ENCODE results near the gene ADD1.
A peak's percentile ranks its signal among the peaks of the same experiment; 100 is the strongest.

The ADD1 gene

DNA sequence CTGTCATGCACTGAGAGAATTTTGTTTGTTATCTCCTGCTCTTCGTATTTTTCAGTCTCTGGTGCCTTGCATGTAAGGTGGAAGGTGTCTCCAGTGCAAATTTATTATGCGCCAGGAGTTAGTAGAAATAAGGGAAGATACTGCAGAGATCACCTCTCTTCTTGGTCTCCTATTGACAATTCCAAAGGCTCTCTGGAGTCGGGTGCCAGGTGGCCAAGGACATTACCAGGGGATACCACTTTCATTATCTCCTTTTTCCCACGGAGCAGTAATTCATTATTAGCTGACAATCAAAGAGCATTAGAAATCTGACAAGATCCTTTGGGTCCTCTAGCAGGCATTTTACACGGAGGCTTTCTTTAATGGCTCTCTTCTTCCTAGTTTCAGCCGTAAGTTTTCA lies 26.0 kb downstream of the ADD1 start:
- H3K4me1 ChIP-seq (ENCODE audit: insufficient read depth, low read length) = peaks cover 42% of the 10 kb centered on the region
- H3K4me3 ChIP-seq (ENCODE audit: low read length) = no peak overlapping the region
- no peaks in the 10 kb centered on the region for H3K36me3 ChIP-seq (ENCODE audit: insufficient read depth, low read length)
- 86% methylated on average over 6 of the region's 6 CpGs for WGBS
- no peak overlapping the region for H3K27ac ChIP-seq (ENCODE audit: low read depth, low read length)
- H3K9ac ChIP-seq (ENCODE audit: low read depth, low read length) = no peak overlapping the region
- no peaks in the 10 kb centered on the region for H3K27me3 ChIP-seq (ENCODE audit: insufficient read depth, low read length)
- no peaks in the 10 kb centered on the region for H3K9me3 ChIP-seq (ENCODE audit: insufficient read depth, low read depth, low read length)

DNA sequence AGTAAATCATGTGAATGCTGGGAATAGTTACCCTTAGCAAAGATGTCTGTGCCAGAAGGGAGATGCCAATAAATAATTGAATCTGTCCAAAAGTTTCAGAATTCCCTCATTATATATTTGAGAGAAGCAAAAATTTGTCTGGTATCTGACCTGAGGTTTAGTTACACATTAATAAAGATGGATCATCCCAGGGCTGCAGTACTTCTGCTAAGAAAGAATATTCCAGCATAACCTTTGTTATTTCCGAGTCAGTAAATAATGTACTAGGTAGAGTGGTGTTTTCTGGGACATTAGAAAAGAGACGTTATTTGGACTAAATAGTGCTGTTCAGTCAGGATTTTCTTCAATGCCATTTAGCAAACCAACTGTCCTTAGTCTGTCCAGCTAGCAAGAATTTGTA lies 26.4 kb downstream of the ADD1 start:
- WGBS = 98% methylated on average over 2 of the region's 2 CpGs
- Histone ChIP-seq H3K36me3 (ENCODE audit: insufficient read depth, low read length) (no peaks in the 10 kb centered on the region), H3K4me1 (ENCODE audit: insufficient read depth, low read length) (peaks cover 41% of the 10 kb centered on the region), H3K27ac (ENCODE audit: low read depth, low read length) (no peak overlapping the region), H3K27me3 (ENCODE audit: insufficient read depth, low read length) (no peaks in the 10 kb centered on the region), H3K9ac (ENCODE audit: low read depth, low read length) (no peak overlapping the region), H3K4me3 (ENCODE audit: low read length) (no peak overlapping the region), H3K9me3 (ENCODE audit: insufficient read depth, low read depth, low read length) (no peaks in the 10 kb centered on the region)

GRCh38 chr4:2871466-2871865 lies 27.8 kb downstream of the ADD1 start:
- H3K27me3 ChIP-seq (ENCODE audit: insufficient read depth, low read length) = no peaks in the 10 kb centered on the region
- H3K9me3 ChIP-seq (ENCODE audit: insufficient read depth, low read depth, low read length) = no peaks in the 10 kb centered on the region
- peaks cover 9% of the 10 kb centered on the region for H3K36me3 ChIP-seq (ENCODE audit: insufficient read depth, low read length)
- H3K27ac ChIP-seq (ENCODE audit: low read depth, low read length) = no peak overlapping the region
- H3K4me3 ChIP-seq (ENCODE audit: low read length) = no peak overlapping the region
- no peak overlapping the region for H3K9ac ChIP-seq (ENCODE audit: low read depth, low read length)
- peaks cover 33% of the 10 kb centered on the region for H3K4me1 ChIP-seq (ENCODE audit: insufficient read depth, low read length)
- 95% methylated on average over 4 of the region's 4 CpGs for WGBS

GRCh38 chr4:2871911-2872310 lies 28.3 kb downstream of the ADD1 start:
- 85% methylated on average over 2 of the region's 2 CpGs for WGBS
- Histone ChIP-seq H3K36me3 (ENCODE audit: insufficient read depth, low read length) (peaks cover 9% of the 10 kb centered on the region), H3K4me1 (ENCODE audit: insufficient read depth, low read length) (peaks cover 29% of the 10 kb centered on the region), H3K9me3 (ENCODE audit: insufficient read depth, low read depth, low read length) (no peaks in the 10 kb centered on the region), H3K27ac (ENCODE audit: low read depth, low read length) (no peak overlapping the region), H3K27me3 (ENCODE audit: insufficient read depth, low read length) (no peaks in the 10 kb centered on the region), H3K4me3 (ENCODE audit: low read length) (no peak overlapping the region), H3K9ac (ENCODE audit: low read depth, low read length) (no peak overlapping the region)

DNA sequence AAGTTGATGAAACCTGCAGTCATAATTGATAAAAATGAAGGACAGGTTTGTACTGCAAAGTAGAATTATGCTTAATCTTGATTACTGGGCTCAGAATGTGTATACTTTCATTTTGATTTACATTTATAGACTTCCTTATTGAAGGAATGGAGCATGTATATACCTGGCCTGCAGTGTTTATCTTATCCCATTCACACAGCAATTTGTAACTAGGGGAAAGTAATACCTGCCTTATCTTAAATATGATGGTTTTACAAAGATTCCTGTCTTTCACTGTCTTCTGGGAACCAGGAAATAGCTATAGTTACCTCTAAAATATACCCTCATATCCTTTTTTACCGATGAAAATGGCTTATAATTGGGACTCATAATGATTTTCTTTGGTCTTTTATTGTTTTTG lies 29.7 kb downstream of the ADD1 start:
- Histone ChIP-seq H3K4me3 (ENCODE audit: low read length) (no peak overlapping the region), H3K27ac (ENCODE audit: low read depth, low read length) (no peak overlapping the region), H3K4me1 (ENCODE audit: insufficient read depth, low read length) (peaks cover 15% of the 10 kb centered on the region), H3K27me3 (ENCODE audit: insufficient read depth, low read length) (no peaks in the 10 kb centered on the region), H3K9me3 (ENCODE audit: insufficient read depth, low read depth, low read length) (no peaks in the 10 kb centered on the region), H3K36me3 (ENCODE audit: insufficient read depth, low read length) (peaks cover 15% of the 10 kb centered on the region), H3K9ac (ENCODE audit: low read depth, low read length) (no peak overlapping the region)
- 86% methylated on average over 1 of the region's 1 CpG for WGBS

DNA sequence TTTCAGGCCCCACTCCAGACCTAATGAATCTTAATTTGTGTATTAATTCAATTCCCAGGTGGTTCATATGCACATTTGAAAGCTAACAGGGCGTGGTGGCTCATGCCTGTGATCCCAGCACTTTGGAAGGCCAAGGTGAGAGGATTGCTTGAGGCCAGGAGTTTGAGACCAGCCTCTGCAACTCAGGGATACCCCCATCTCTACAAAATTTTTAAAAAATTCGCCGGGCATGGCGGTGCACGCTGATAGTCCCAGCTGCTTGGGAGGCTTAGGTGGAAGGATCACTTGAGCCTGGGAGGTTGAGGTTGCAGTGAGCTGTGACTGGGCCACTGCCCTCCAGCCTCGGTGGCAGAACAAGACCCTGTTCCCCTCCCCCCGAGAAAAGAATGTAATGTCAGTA lies 31.2 kb downstream of the ADD1 start:
- Histone ChIP-seq H3K9ac (ENCODE audit: low read depth, low read length) (no peak overlapping the region), H3K4me3 (ENCODE audit: low read length) (no peak overlapping the region), H3K27ac (ENCODE audit: low read depth, low read length) (no peak overlapping the region), H3K4me1 (ENCODE audit: insufficient read depth, low read length) (peaks cover 5% of the 10 kb centered on the region; the same call in 1 of the 2 replicates), H3K36me3 (ENCODE audit: insufficient read depth, low read length) (peaks cover 25% of the 10 kb centered on the region), H3K27me3 (ENCODE audit: insufficient read depth, low read length) (no peaks in the 10 kb centered on the region), H3K9me3 (ENCODE audit: insufficient read depth, low read depth, low read length) (no peaks in the 10 kb centered on the region)
- 92% methylated on average over 7 of the region's 7 CpGs for WGBS

- H3K27me3 ChIP-seq (ENCODE audit: insufficient read depth, low read length) = no peaks in the 10 kb centered on the region
- 93% methylated on average over 3 of the region's 3 CpGs for WGBS
- H3K4me1 ChIP-seq (ENCODE audit: insufficient read depth, low read length) = peaks cover 5% of the 10 kb centered on the region; the same call in 1 of the 2 replicates
- H3K9ac ChIP-seq (ENCODE audit: low read depth, low read length) = no peak overlapping the region
- H3K9me3 ChIP-seq (ENCODE audit: insufficient read depth, low read depth, low read length) = no peaks in the 10 kb centered on the region
- H3K27ac ChIP-seq (ENCODE audit: low read depth, low read length) = no peak overlapping the region
- H3K4me3 ChIP-seq (ENCODE audit: low read length) = no peak overlapping the region
- H3K36me3 ChIP-seq (ENCODE audit: insufficient read depth, low read length) = peaks cover 29% of the 10 kb centered on the region
Observed at GRCh38 chr4:2875556-2875955, 31.9 kb downstream of the ADD1 start.

- Histone ChIP-seq H3K27ac (ENCODE audit: low read depth, low read length) (no peak overlapping the region), H3K4me1 (ENCODE audit: insufficient read depth, low read length) (peaks cover 15% of the 10 kb centered on the region), H3K9me3 (ENCODE audit: insufficient read depth, low read depth, low read length) (no peaks in the 10 kb centered on the region), H3K27me3 (ENCODE audit: insufficient read depth, low read length) (no peaks in the 10 kb centered on the region), H3K4me3 (ENCODE audit: low read length) (no peak overlapping the region), H3K36me3 (ENCODE audit: insufficient read depth, low read length) (peaks cover 47% of the 10 kb centered on the region), H3K9ac (ENCODE audit: low read depth, low read length) (no peak overlapping the region)
- 95% methylated on average over 5 of the region's 5 CpGs for WGBS
Observed at GRCh38 chr4:2878346-2878745, 34.7 kb downstream of the ADD1 start.

GRCh38 chr4:2879026-2879425 lies 35.4 kb downstream of the ADD1 start:
- 92% methylated on average over 5 of the region's 5 CpGs for WGBS
- H3K36me3 ChIP-seq (ENCODE audit: insufficient read depth, low read length) = peaks cover 50% of the 10 kb centered on the region
- H3K27ac ChIP-seq (ENCODE audit: low read depth, low read length) = no peak overlapping the region
- H3K9me3 ChIP-seq (ENCODE audit: insufficient read depth, low read depth, low read length) = no peaks in the 10 kb centered on the region
- H3K4me3 ChIP-seq (ENCODE audit: low read length) = no peak overlapping the region
- peaks cover 15% of the 10 kb centered on the region for H3K4me1 ChIP-seq (ENCODE audit: insufficient read depth, low read length)
- no peaks in the 10 kb centered on the region for H3K27me3 ChIP-seq (ENCODE audit: insufficient read depth, low read length)
- H3K9ac ChIP-seq (ENCODE audit: low read depth, low read length) = no peak overlapping the region

DNA sequence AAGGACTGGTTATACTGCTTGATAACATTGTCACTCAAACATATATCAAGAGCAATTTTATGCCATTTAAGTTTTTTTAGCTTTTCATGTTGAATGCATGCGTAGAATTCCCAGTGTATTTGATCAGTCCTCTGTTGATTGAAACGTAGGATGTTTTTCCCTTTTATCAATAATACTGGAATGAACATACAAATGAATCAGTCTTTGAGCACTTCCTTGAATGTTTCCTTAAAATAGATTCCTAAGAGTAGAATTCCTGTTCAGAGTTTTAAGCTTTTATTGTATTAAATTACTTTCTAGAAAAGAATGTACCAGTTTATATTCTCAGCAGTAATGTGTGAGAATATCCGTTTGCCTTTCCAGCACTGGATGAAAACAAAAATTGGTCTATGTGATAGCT lies 37.8 kb downstream of the ADD1 start:
- 98% methylated on average over 3 of the region's 3 CpGs for WGBS
- H3K36me3 ChIP-seq (ENCODE audit: insufficient read depth, low read length) = peaks cover 64% of the 10 kb centered on the region
- H3K27me3 ChIP-seq (ENCODE audit: insufficient read depth, low read length) = no peaks in the 10 kb centered on the region
- no peak overlapping the region for H3K4me3 ChIP-seq (ENCODE audit: low read length)
- no peak overlapping the region for H3K9ac ChIP-seq (ENCODE audit: low read depth, low read length)
- H3K9me3 ChIP-seq (ENCODE audit: insufficient read depth, low read depth, low read length) = no peaks in the 10 kb centered on the region
- H3K4me1 ChIP-seq (ENCODE audit: insufficient read depth, low read length) = peaks cover 9% of the 10 kb centered on the region; the same call in 1 of the 2 replicates
- peak overlapping the region; percentile 0; the same call in 1 of the 2 replicates for H3K27ac ChIP-seq (ENCODE audit: low read depth, low read length)

DNA sequence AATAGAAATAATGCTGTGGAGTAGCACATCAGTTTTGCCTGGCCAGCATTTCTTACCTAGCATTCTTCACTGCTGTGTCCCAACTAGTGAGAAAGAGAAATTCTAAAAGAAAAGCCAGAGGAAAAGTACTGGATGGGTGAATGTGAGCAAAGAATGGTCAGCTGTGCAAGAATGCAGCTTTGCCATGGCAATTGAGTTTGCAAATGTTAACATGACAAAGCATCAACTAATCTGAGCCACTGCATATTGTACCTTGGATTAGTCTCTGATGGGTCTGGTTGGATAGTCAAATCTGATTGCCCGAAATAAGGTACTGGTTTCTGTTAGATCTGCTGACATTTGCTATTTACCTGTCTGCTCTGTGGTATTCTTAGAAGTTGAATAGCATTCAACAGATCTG lies 38.7 kb downstream of the ADD1 start:
- H3K4me3 ChIP-seq (ENCODE audit: low read length) = no peak overlapping the region
- peaks cover 66% of the 10 kb centered on the region for H3K36me3 ChIP-seq (ENCODE audit: insufficient read depth, low read length)
- H3K4me1 ChIP-seq (ENCODE audit: insufficient read depth, low read length) = peaks cover 9% of the 10 kb centered on the region; the same call in 1 of the 2 replicates
- H3K27me3 ChIP-seq (ENCODE audit: insufficient read depth, low read length) = no peaks in the 10 kb centered on the region
- 0 out of 2 replicates have a peak overlapping the region, but pooled peaks have one; percentile 0 for H3K27ac ChIP-seq (ENCODE audit: low read depth, low read length)
- no peak overlapping the region for H3K9ac ChIP-seq (ENCODE audit: low read depth, low read length)
- WGBS = 94% methylated on average over 1 of the region's 1 CpG
- no peaks in the 10 kb centered on the region for H3K9me3 ChIP-seq (ENCODE audit: insufficient read depth, low read depth, low read length)

DNA sequence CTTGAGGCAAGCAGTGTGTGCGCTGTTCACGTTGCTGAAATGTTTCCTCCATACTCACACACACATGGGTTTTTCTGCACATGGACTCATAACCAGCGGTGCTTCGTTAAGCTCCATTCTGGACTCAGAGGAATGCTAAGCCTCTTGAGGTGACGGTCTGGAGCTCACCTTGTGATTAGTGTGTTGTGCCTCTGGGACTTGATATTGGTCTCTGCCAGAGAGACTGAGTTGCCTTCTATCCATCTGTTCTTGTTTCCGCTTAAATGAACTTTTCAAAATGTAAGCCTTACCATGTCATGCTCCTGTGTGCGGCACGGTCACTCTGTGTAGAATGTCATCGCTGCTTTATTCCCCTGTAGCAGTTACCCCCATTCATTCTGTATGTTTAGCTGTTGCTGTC lies 42.5 kb downstream of the ADD1 start:
- Histone ChIP-seq H3K4me3 (ENCODE audit: low read length) (no peak overlapping the region), H3K9me3 (ENCODE audit: insufficient read depth, low read depth, low read length) (no peaks in the 10 kb centered on the region), H3K27ac (ENCODE audit: low read depth, low read length) (no peak overlapping the region), H3K36me3 (ENCODE audit: insufficient read depth, low read length) (peaks cover 61% of the 10 kb centered on the region), H3K4me1 (ENCODE audit: insufficient read depth, low read length) (peaks cover 9% of the 10 kb centered on the region; the same call in 1 of the 2 replicates), H3K9ac (ENCODE audit: low read depth, low read length) (no peak overlapping the region), H3K27me3 (ENCODE audit: insufficient read depth, low read length) (no peaks in the 10 kb centered on the region)
- 94% methylated on average over 9 of the region's 9 CpGs for WGBS

Data from HUES64 (cell line).